Hepatocyte (in vitro differentiated cells): Measurements from ENCODE around the gene MPND. TPM values are rescaled to one million over a fixed set of nuclear protein-coding genes. Genes with fewer than 3 reads are reported as not detected.

ENCODE experiments used
- DNase-seq: peaks from one replicate; pipeline ENCODE4 v3.0.0-alpha.2; 2016; ENCODE audit warnings: low spot score
- H2AFZ ChIP-seq: fragments of 200-600 bp; sonication (generic); 2 replicates; pipeline ENCODE4 v1.6.0; 2016; ENCODE audit warnings: antibody characterized with exemption, mild to moderate bottlenecking
- H3K27ac ChIP-seq: fragments of 200-600 bp; sonication (generic); 2 replicates; pipeline ENCODE4 v1.5.1; 2016; ENCODE audit warnings: mild to moderate bottlenecking
- H3K27me3 ChIP-seq: fragments of 200-600 bp; sonication (generic); 2 replicates; pipeline ENCODE4 v1.6.1; 2016
- H3K36me3 ChIP-seq: fragments of 200-600 bp; sonication (generic); replicated peaks from 2 replicates; pipeline ENCODE4 v1.5.1; 2016; ENCODE audit warnings: low read depth; ENCODE audit not compliant: insufficient read depth
- H3K4me1 ChIP-seq: fragments of 200-600 bp; sonication (generic); 2 replicates; pipeline ENCODE4 v1.5.1; 2016; ENCODE audit warnings: mild to moderate bottlenecking, moderate library complexity; ENCODE audit not compliant: insufficient read depth
- H3K4me2 ChIP-seq: fragments of 200-600 bp; sonication (generic); 2 replicates; pipeline ENCODE4 v1.6.0; 2016
- H3K4me3 ChIP-seq: fragments of 200-600 bp; sonication (generic); 2 replicates; pipeline ENCODE4 v1.5.1; 2016; ENCODE audit warnings: mild to moderate bottlenecking
- H3K79me2 ChIP-seq: fragments of 200-600 bp; sonication (generic); 2 replicates; pipeline ENCODE4 v1.6.0; 2017; ENCODE audit warnings: mild to moderate bottlenecking
- H3K9me2 ChIP-seq: fragments of 200-600 bp; sonication (generic); replicated peaks from 2 replicates; pipeline ENCODE4 v1.6.0; 2017; ENCODE audit warnings: mild to moderate bottlenecking; ENCODE audit not compliant: insufficient read depth
- H3K9me3 ChIP-seq: fragments of 200-600 bp; sonication (generic); 2 replicates; pipeline ENCODE4 v1.5.1; 2016; ENCODE audit warnings: low read depth, mild to moderate bottlenecking
- H4K20me1 ChIP-seq: fragments of 200-600 bp; sonication (generic); 2 replicates; pipeline ENCODE4 v1.6.0; 2016; ENCODE audit warnings: mild to moderate bottlenecking; ENCODE audit not compliant: insufficient read depth, poor library complexity, severe bottlenecking
- EZH2 ChIP-seq: fragments of 200-600 bp; sonication (generic); IDR thresholded peaks from 2 replicates; pipeline ENCODE4 v1.6.1; 2016; ENCODE audit warnings: antibody characterized with exemption, mild to moderate bottlenecking, borderline replicate concordance
- EZH2phosphoT487 ChIP-seq: fragments of 200-600 bp; sonication (generic); IDR thresholded peaks from one replicate; pipeline ENCODE4 v1.6.1; 2018; ENCODE audit warnings: antibody characterized with exemption, mild to moderate bottlenecking, low read depth, moderate library complexity; ENCODE audit not compliant: unreplicated experiment, severe bottlenecking
- WGBS: methylation state at CpG from one replicate; pipeline ENCODE4 v1.1.6; 2016; ENCODE audit warnings: low lambda C conversion rate; ENCODE audit errors: missing lambda C conversion rate; 5-methylcytosine and 5-hydroxymethylcytosine counted together
- polyA plus RNA-seq: library from polyadenylated mRNA; unstranded; fragments of >200 nt; fragmentation: Nextera tagmentation; extraction: Ambion mirVana; gene quantifications from 2 replicates; pipeline ENCODE4 v1.2.1, GENCODE V29; 2016
- total RNA-seq: library from RNA; depleted of rRNA; stranded (reverse); fragments of >200 nt; gene quantifications from 2 replicates; pipeline ENCODE4 v1.2.3, GENCODE V29; 2014
- TF ChIP-seq, protein P1 (sequence below): fragments of 200-600 bp; sonication (generic); IDR thresholded peaks from 2 replicates; pipeline ENCODE4 v1.5.1; 2016; ENCODE audit warnings: antibody characterized with exemption, mild to moderate bottlenecking; ENCODE audit not compliant: poor library complexity

The MPND gene
- total and polyA plus RNA-seq, 2 experiments from 2014 or later = 16.6 to 21.9 TPM

GRCh38 chr19:4385291-4386040, 42.1 kb downstream of the MPND start:
- H2AFZ ChIP-seq = no peak overlapping the region
- WGBS = 84% methylated on average over 15 of the region's 15 CpGs
- no peaks in the 10 kb centered on the region for H3K27me3 ChIP-seq
- H3K79me2 ChIP-seq = peaks cover 91% of the 10 kb centered on the region
- no peaks in the 10 kb centered on the region for H3K9me2 ChIP-seq
- TF ChIP-seq, protein P1, sequence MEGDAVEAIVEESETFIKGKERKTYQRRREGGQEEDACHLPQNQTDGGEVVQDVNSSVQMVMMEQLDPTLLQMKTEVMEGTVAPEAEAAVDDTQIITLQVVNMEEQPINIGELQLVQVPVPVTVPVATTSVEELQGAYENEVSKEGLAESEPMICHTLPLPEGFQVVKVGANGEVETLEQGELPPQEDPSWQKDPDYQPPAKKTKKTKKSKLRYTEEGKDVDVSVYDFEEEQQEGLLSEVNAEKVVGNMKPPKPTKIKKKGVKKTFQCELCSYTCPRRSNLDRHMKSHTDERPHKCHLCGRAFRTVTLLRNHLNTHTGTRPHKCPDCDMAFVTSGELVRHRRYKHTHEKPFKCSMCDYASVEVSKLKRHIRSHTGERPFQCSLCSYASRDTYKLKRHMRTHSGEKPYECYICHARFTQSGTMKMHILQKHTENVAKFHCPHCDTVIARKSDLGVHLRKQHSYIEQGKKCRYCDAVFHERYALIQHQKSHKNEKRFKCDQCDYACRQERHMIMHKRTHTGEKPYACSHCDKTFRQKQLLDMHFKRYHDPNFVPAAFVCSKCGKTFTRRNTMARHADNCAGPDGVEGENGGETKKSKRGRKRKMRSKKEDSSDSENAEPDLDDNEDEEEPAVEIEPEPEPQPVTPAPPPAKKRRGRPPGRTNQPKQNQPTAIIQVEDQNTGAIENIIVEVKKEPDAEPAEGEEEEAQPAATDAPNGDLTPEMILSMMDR = no peak
- TF ChIP-seq EZH2 (no peak), EZH2phosphoT487 (no peak)
- H3K4me3 ChIP-seq = no peak overlapping the region
- peak overlapping the region; percentile 56 for H3K4me2 ChIP-seq
- no peaks in the 10 kb centered on the region for H3K9me3 ChIP-seq
- H3K4me1 ChIP-seq = peaks cover 31% of the 10 kb centered on the region
- peaks cover 36% of the 10 kb centered on the region for H4K20me1 ChIP-seq
- DNase-seq = no peak
- H3K36me3 ChIP-seq = no peaks in the 10 kb centered on the region
- peak overlapping the region; percentile 81 for H3K27ac ChIP-seq

- Histone ChIP-seq H3K9me2 (no peaks in the 10 kb centered on the region), H3K9me3 (no peaks in the 10 kb centered on the region), H2AFZ (no peak overlapping the region), H3K79me2 (peaks cover 90% of the 10 kb centered on the region), H3K4me2 (no peak overlapping the region), H3K27ac (peak overlapping the region; percentile 81), H3K4me3 (no peak overlapping the region), H4K20me1 (peaks cover 35% of the 10 kb centered on the region), H3K4me1 (peaks cover 39% of the 10 kb centered on the region), H3K27me3 (no peaks in the 10 kb centered on the region), H3K36me3 (no peaks in the 10 kb centered on the region)
- TF ChIP-seq EZH2 = no peak
- TF ChIP-seq, protein P1 = no peak
- TF ChIP-seq EZH2phosphoT487 = no peak
- DNase-seq = no peak
- 94% methylated on average over 13 of the region's 13 CpGs for WGBS
These were observed 42.9 kb downstream of the MPND start for GRCh38 chr19:4386041-4386782.

GRCh38 chr19:4388337-4389063, 45.1 kb downstream of the MPND start:
- H4K20me1 ChIP-seq = peaks cover 53% of the 10 kb centered on the region
- H3K9me2 ChIP-seq = no peaks in the 10 kb centered on the region
- H3K36me3 ChIP-seq = no peaks in the 10 kb centered on the region
- TF ChIP-seq EZH2 = no peak
- TF ChIP-seq, protein P1 = no peak
- TF ChIP-seq EZH2phosphoT487 = no peak
- 83% methylated on average over 16 of the region's 16 CpGs for WGBS
- H3K79me2 ChIP-seq = peaks cover 96% of the 10 kb centered on the region
- no peak overlapping the region for H3K4me3 ChIP-seq
- H2AFZ ChIP-seq = no peak overlapping the region
- DNase-seq = peak; percentile 49
- H3K4me2 ChIP-seq = no peak overlapping the region
- H3K9me3 ChIP-seq = no peaks in the 10 kb centered on the region
- peak overlapping the region; percentile 98 for H3K27ac ChIP-seq
- H3K27me3 ChIP-seq = no peaks in the 10 kb centered on the region
- H3K4me1 ChIP-seq = peaks cover 59% of the 10 kb centered on the region
